K562 (cell line): Measurements from ENCODE around the gene TCHH.

Source experiments
- EP300 ChIP-seq: IDR thresholded peaks from 2 replicates; pipeline ENCODE4 v1.6.1; 2012; ENCODE audit warnings: low read length, improper control_type of control experiment
- NRF1 ChIP-seq, 2 experiments: fragments of 450-650 bp; IDR thresholded peaks in 1 of 2; conservative IDR thresholded peaks in 1 of 2; 2 replicates each; pipeline ENCODE4 v1.6.1; 2014; ENCODE audit warnings: mild to moderate bottlenecking in 2 of 2
- RREB1 ChIP-seq: fragments of 250-450 bp; sonication (Bioruptor Pico); IDR thresholded peaks from 2 replicates; pipeline ENCODE4 v1.4.0; 2020
- SMAD4 ChIP-seq: fragments of 250-450 bp; sonication (Bioruptor Pico); conservative IDR thresholded peaks from 2 replicates; pipeline ENCODE4 v1.8.0; 2021; ENCODE audit warnings: inconsistent platforms, mild to moderate bottlenecking, moderate library complexity
- TF ChIP-seq, protein P1 (sequence below), 3 experiments: fragments of 200-800 bp in 1 of 3; sonication (Bioruptor generic) in 1 of 3; sonication (generic) in 1 of 3; formaldehyde crosslinking in 1 of 3; IDR thresholded peaks; 2 replicates each; pipeline versions ENCODE4 v1.6.1 to v1.8.0; 2016 to 2022; ENCODE audit warnings: mild to moderate bottlenecking in 2 of 3, missing compliant biosample characterization in 2 of 3, missing genetic modification characterization in 2 of 3, missing genetic modification reagents in 1 of 3

DNA sequence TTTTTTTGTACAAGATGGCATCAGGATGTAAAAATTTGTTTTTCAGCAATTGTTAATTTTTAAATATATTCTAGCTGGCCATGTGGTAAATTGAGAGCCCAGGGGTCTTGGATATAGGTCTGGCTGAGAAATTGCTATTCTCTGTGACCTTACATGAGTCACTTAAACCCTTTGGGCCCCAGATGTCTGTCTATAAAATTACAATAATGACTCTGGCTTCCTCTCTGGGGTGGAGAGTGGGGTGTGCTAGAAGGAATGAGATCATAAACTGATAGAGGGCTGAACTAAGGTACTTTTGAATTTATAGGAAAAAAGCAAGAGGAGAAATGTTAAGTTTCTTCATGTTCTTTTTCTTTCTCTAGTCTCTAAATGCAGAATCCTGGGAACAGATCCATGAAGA, 12.4 kb upstream of the TCHH start:
- TF ChIP-seq, protein P1, sequence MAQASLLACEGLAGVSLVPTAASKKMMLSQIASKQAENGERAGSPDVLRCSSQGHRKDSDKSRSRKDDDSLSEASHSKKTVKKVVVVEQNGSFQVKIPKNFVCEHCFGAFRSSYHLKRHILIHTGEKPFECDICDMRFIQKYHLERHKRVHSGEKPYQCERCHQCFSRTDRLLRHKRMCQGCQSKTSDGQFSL (CRISPR knock-in tag; IDR thresholded peaks at IDR 0.05) = no peak
- TF ChIP-seq, protein P1 (tag; IDR thresholded peaks at IDR 0.05) = no peak
- TF ChIP-seq EP300 (no peak), RREB1 (no peak), NRF1 (conservative IDR thresholded peaks at IDR 0.05 in 1 of 2, IDR thresholded peaks at IDR 0.05 in 1 of 2) (no peak), SMAD4 (CRISPR knock-in tag) (no peak)
